CD14-positive monocyte (primary cell): Measurements from ENCODE around the gene ARRDC3. TPM values are rescaled to one million over a fixed set of nuclear protein-coding genes. Genes with fewer than 3 reads are reported as not detected.
"Not testable (repeated sequence)": the region's sequence is repeated elsewhere in the genome, so short reads cannot be mapped to it uniquely, and the experiment has no call there.

Experiments used
- DNase-seq, 3 donors: peaks; one replicate each; pipeline ENCODE4 v3.0.0-alpha.2; 2011 to 2022
- H2AFZ ChIP-seq: 2 replicates; pipeline ENCODE4 v1.6.0; 2012; ENCODE audit warnings: mild to moderate bottlenecking, low read depth, low read length, inconsistent platforms; ENCODE audit not compliant: insufficient read depth, poor library complexity, severe bottlenecking
- H3K27ac ChIP-seq, 2 donors: 1 replicate in 1 of 2; 2 replicates in 1 of 2; pipeline ENCODE4 v1.5.1; 2012 to 2013; ENCODE audit warnings: low read length in 2 of 2, control low read depth in 1 of 2, inconsistent platforms in 1 of 2, low read depth in 1 of 2, mild to moderate bottlenecking in 1 of 2
- H3K27me3 ChIP-seq, 2 donors: one replicate each; pipeline versions ENCODE4 v1.6.0 to v1.6.1; 2011 to 2013; ENCODE audit warnings: low read length in 2 of 2; ENCODE audit not compliant: control insufficient read depth in 2 of 2, insufficient read depth in 2 of 2
- H3K36me3 ChIP-seq, 2 donors: replicated peaks in 1 of 2; 1 replicate in 1 of 2; 2 replicates in 1 of 2; pipeline versions ENCODE4 v1.5.1 to v1.6.1; 2012 to 2013; ENCODE audit warnings: low read length in 2 of 2, control low read depth in 1 of 2, inconsistent platforms in 1 of 2, mild to moderate bottlenecking in 1 of 2; ENCODE audit not compliant: insufficient read depth in 2 of 2, control insufficient read depth in 1 of 2
- H3K4me1 ChIP-seq, 2 donors: 1 replicate in 1 of 2; 2 replicates in 1 of 2; pipeline versions ENCODE4 v1.5.1 to v1.6.1; 2012 to 2013; ENCODE audit warnings: low read length in 2 of 2, control low read depth in 1 of 2, inconsistent platforms in 1 of 2, mild to moderate bottlenecking in 1 of 2, moderate library complexity in 1 of 2; ENCODE audit not compliant: insufficient read depth in 2 of 2, control insufficient read depth in 1 of 2
- H3K4me2 ChIP-seq: replicated peaks from 2 replicates; pipeline ENCODE3; 2012; ENCODE audit warnings: low read length, moderate library complexity, mild to moderate bottlenecking; ENCODE audit not compliant: poor library complexity, severe bottlenecking; ENCODE audit errors: extremely low read depth
- H3K4me3 ChIP-seq, 3 experiments: fragments of 200-600 bp in 1 of 3; sonication (generic) in 1 of 3; replicated peaks in 1 of 3; 1 replicate in 2 of 3; 2 replicates in 1 of 3; pipeline ENCODE4 v1.5.1; 2011 to 2013; ENCODE audit warnings: low read length in 3 of 3, mild to moderate bottlenecking in 3 of 3, control low read depth in 2 of 3, low read depth in 2 of 3, inconsistent platforms in 1 of 3, moderate library complexity in 1 of 3
- H3K79me2 ChIP-seq: 2 replicates; pipeline ENCODE4 v1.6.0; 2012; ENCODE audit warnings: mild to moderate bottlenecking, control low read depth, inconsistent platforms, low read length, moderate library complexity; ENCODE audit not compliant: insufficient read depth
- H3K9ac ChIP-seq: 2 replicates; pipeline ENCODE4 v1.6.0; 2017; ENCODE audit warnings: low read length, mild to moderate bottlenecking; ENCODE audit not compliant: insufficient read depth, poor library complexity, severe bottlenecking
- H3K9me3 ChIP-seq, 2 donors: replicated peaks in 1 of 2; 1 replicate in 1 of 2; 2 replicates in 1 of 2; pipeline versions ENCODE4 v1.5.1 to v1.6.1; 2012 to 2013; ENCODE audit warnings: low read length in 2 of 2, control low read depth in 1 of 2; ENCODE audit not compliant: control insufficient read depth in 1 of 2, insufficient read depth in 1 of 2
- H4K20me1 ChIP-seq: 2 replicates; pipeline ENCODE4 v1.6.0; 2012; ENCODE audit warnings: mild to moderate bottlenecking, low read length, control low read depth, moderate library complexity; ENCODE audit not compliant: insufficient read depth
- H3K27ac Mint-ChIP-seq, 7 donors: one replicate each; pipeline ENCODE4 v1.8.0; 2020; ENCODE audit warnings: mild to moderate bottlenecking in 7 of 7, mixed read lengths in 7 of 7, moderate library complexity in 6 of 7, inconsistent platforms in 2 of 7
- H3K27me3 Mint-ChIP-seq, 3 donors: one replicate each; pipeline ENCODE4 v1.8.0; 2021 to 2022; ENCODE audit warnings: low read depth in 3 of 3, mild to moderate bottlenecking in 3 of 3, mixed read lengths in 3 of 3, moderate library complexity in 3 of 3, inconsistent platforms in 1 of 3
- H3K36me3 Mint-ChIP-seq, 2 donors: one replicate each; pipeline ENCODE4 v1.8.0; 2020; ENCODE audit warnings: mixed read lengths in 2 of 2, inconsistent platforms in 1 of 2, mild to moderate bottlenecking in 1 of 2
- H3K4me1 Mint-ChIP-seq: one replicate; pipeline ENCODE4 v1.8.0; 2020; ENCODE audit warnings: mild to moderate bottlenecking, mixed read lengths
- H3K4me3 Mint-ChIP-seq, 2 donors: one replicate each; pipeline ENCODE4 v1.8.0; 2020; ENCODE audit warnings: mild to moderate bottlenecking in 2 of 2, mixed read lengths in 2 of 2, moderate library complexity in 1 of 2
- H3K9me3 Mint-ChIP-seq, 7 donors: one replicate each; pipeline ENCODE4 v1.8.0; 2020 to 2022; ENCODE audit warnings: mixed read lengths in 7 of 7, mild to moderate bottlenecking in 6 of 7, moderate library complexity in 6 of 7, inconsistent platforms in 2 of 7
- CTCF ChIP-seq: fragments of 200-600 bp; IDR thresholded peaks from one replicate; pipeline ENCODE4 v1.8.0; 2022; ENCODE audit warnings: antibody characterized with exemption, mild to moderate bottlenecking
- WGBS: methylation state at CpG from one replicate; pipeline ENCODE4 v1.1.5; 2013; ENCODE audit warnings: missing lambda C conversion rate; ENCODE audit not compliant: insufficient coverage; 5-methylcytosine and 5-hydroxymethylcytosine counted together
- intact Hi-C, 2 donors: fragments of 100-400 bp; cut with micrococcal nuclease; formaldehyde crosslinking; loops; one replicate each; pipeline versions ENCODE4 v1.15.0 to v1.15.1; 2023
- polyA plus RNA-seq, 3 donors: library from polyadenylated mRNA; depleted of rRNA in 1 of 3; unstranded in 2 of 3; stranded (reverse) in 1 of 3; fragments of 300-500 nt in 2 of 3; fragments of >200 nt in 1 of 3; fragmentation: Illumina TruSeq in 2 of 3; gene quantifications; 1 replicate in 2 of 3; 2 replicates in 1 of 3; pipeline ENCODE4 v1.2.3, GENCODE V29; 2012 to 2021

ARRDC3 gene
- polyA plus RNA-seq, 3 donors: 43.3 to 68.0 (median 64.6) TPM

GRCh38 chr5:91390268-91390667 is 7.2 kb upstream of the ARRDC3 start:
- H3K27me3 ChIP-seq: no peaks in the 10 kb centered on the region
- no peak overlapping the region for H3K4me3 Mint-ChIP-seq
- WGBS: no CpG with 5 or more reads among the region's 4 CpGs
- no peak overlapping the region for H3K4me3 ChIP-seq
- no peak overlapping the region for H3K4me2 ChIP-seq
- no peaks in the 10 kb centered on the region for H3K36me3 ChIP-seq
- no peak overlapping the region for H3K27ac Mint-ChIP-seq
- no peaks in the 10 kb centered on the region for H4K20me1 ChIP-seq
- no peaks in the 10 kb centered on the region for H3K9me3 ChIP-seq
- no peak overlapping the region for H2AFZ ChIP-seq
- no peak overlapping the region for H3K9ac ChIP-seq
- no peak overlapping the region for H3K27ac ChIP-seq
- TF ChIP-seq CTCF: no peak
- H3K4me1 Mint-ChIP-seq: peaks cover 4% of the 10 kb centered on the region
- H3K9me3 Mint-ChIP-seq: peaks cover 0 to 4% (median 0%) of the 10 kb centered on the region in 7 donors
- peaks cover 0 to 2% of the 10 kb centered on the region in 2 donors for H3K36me3 Mint-ChIP-seq
- no peaks in the 10 kb centered on the region for H3K4me1 ChIP-seq
- H3K27me3 Mint-ChIP-seq: no peaks in the 10 kb centered on the region
- intact Hi-C loops: no loop called here
- H3K79me2 ChIP-seq: no peaks in the 10 kb centered on the region
- no peak for DNase-seq

DNA sequence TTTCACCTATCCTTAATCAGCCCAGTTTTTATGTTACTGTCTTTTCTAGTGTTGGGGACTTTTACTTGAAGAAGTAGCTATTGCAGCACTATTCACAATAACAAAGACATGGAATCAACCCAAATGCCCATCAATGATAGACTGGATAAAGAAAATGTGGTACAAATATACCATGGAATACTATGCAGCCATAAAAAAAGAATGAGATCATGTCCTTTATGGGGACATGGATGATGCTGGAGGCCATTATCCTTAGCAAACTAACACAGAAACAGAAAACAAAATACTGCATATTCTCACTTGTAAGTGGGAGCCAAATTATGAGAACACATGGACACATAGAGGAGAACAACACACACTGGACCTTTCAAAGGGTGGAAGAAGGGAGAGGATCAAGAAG is 6.4 kb upstream of the ARRDC3 start:
- H3K27ac Mint-ChIP-seq, H3K9me3 Mint-ChIP-seq, DNase-seq, H3K9ac ChIP-seq, H3K36me3 Mint-ChIP-seq, H4K20me1 ChIP-seq, H3K4me3 Mint-ChIP-seq, H3K79me2 ChIP-seq, H3K36me3 ChIP-seq, H3K27me3 ChIP-seq, H3K4me1 ChIP-seq, H3K4me2 ChIP-seq, H3K27me3 Mint-ChIP-seq, H3K4me3 ChIP-seq, H3K4me1 Mint-ChIP-seq, H2AFZ ChIP-seq, H3K9me3 ChIP-seq, H3K27ac ChIP-seq: not testable (repeated sequence)
- intact Hi-C loops: loop anchor here in 1 of 2 donors (10.0 kb wide), 1 partner anchor 105 kb away; no protein-coding TSS in a partner anchor
